CD8-positive, alpha-beta memory T cell (primary cell): ENCODE measurements around the gene RRBP1. TPM values are rescaled to one million over a fixed set of nuclear protein-coding genes. Genes with fewer than 3 reads are reported as not detected.

Source experiments
- CTCF ChIA-PET: fragments of 350-600 bp; sonication (Branson Sonifier 250); formaldehyde crosslinking; loops from one replicate; lab custom pipeline; 2021; ENCODE audit warnings: antibody characterized with exemption; lab: Charles Lee
- POLR2A ChIA-PET: fragments of 350-600 bp; sonication (Branson Sonifier 250); formaldehyde crosslinking; loops from one replicate; lab custom pipeline; 2021; ENCODE audit warnings: antibody characterized with exemption; lab: Charles Lee
- DNase-seq, 5 donors: peaks; one replicate each; pipeline versions ENCODE4 v3.0.0 to v3.0.0-alpha.2; 2020 to 2022; ENCODE audit warnings: mixed read lengths in 1 of 5
- H3K27ac ChIP-seq: one replicate; pipeline ENCODE4 v1.7.0; 2013; ENCODE audit warnings: low read depth, mild to moderate bottlenecking, low read length, moderate library complexity
- H3K27me3 ChIP-seq: 2 replicates; pipeline ENCODE4 v1.7.0; 2013; ENCODE audit warnings: low read length, mild to moderate bottlenecking; ENCODE audit not compliant: insufficient read depth, poor library complexity, severe bottlenecking
- H3K36me3 ChIP-seq: 2 replicates; pipeline ENCODE4 v1.7.0; 2013; ENCODE audit warnings: mild to moderate bottlenecking, low read length, moderate library complexity; ENCODE audit not compliant: insufficient read depth
- H3K4me1 ChIP-seq: 2 replicates; pipeline ENCODE4 v1.7.0; 2013; ENCODE audit warnings: mild to moderate bottlenecking, low read length, moderate library complexity; ENCODE audit not compliant: insufficient read depth
- H3K4me3 ChIP-seq: 2 replicates; pipeline ENCODE4 v1.7.0; 2013; ENCODE audit warnings: mild to moderate bottlenecking, low read length
- H3K9me3 ChIP-seq: 2 replicates; pipeline ENCODE4 v1.7.0; 2013; ENCODE audit warnings: mild to moderate bottlenecking, low read length
- H3K27ac Mint-ChIP-seq, 8 donors: one replicate each; pipeline ENCODE4 v1.8.0; 2020 to 2021; ENCODE audit warnings: mixed read lengths in 8 of 8, mild to moderate bottlenecking in 6 of 8, inconsistent platforms in 3 of 8, moderate library complexity in 3 of 8
- H3K27me3 Mint-ChIP-seq, 2 donors: one replicate each; pipeline ENCODE4 v1.8.0; 2020 to 2021; ENCODE audit warnings: mixed read lengths in 2 of 2, mild to moderate bottlenecking in 1 of 2, moderate library complexity in 1 of 2
- H3K36me3 Mint-ChIP-seq, 3 donors: one replicate each; pipeline ENCODE4 v1.8.0; 2020 to 2021; ENCODE audit warnings: mixed read lengths in 3 of 3, inconsistent platforms in 1 of 3, mild to moderate bottlenecking in 1 of 3
- H3K4me1 Mint-ChIP-seq, 3 donors: one replicate each; pipeline ENCODE4 v1.8.0; 2020 to 2021; ENCODE audit warnings: mixed read lengths in 3 of 3, inconsistent platforms in 1 of 3, mild to moderate bottlenecking in 1 of 3
- H3K4me3 Mint-ChIP-seq, 7 donors: one replicate each; pipeline ENCODE4 v1.8.0; 2020 to 2021; ENCODE audit warnings: mixed read lengths in 7 of 7, mild to moderate bottlenecking in 6 of 7, moderate library complexity in 4 of 7, inconsistent platforms in 2 of 7
- H3K9me3 Mint-ChIP-seq, 5 donors: one replicate each; pipeline ENCODE4 v1.8.0; 2020 to 2022; ENCODE audit warnings: mixed read lengths in 5 of 5, mild to moderate bottlenecking in 3 of 5, moderate library complexity in 2 of 5, inconsistent platforms in 1 of 5
- polyA plus RNA-seq: library from polyadenylated mRNA; unstranded; fragments of 300-500 nt; fragmentation: Illumina TruSeq; gene quantifications from one replicate; pipeline ENCODE4 v1.2.3, GENCODE V29; 2021
- total RNA-seq, 2 experiments: library from RNA; stranded (reverse); gene quantifications; one replicate each; pipeline ENCODE4 v1.2.3, GENCODE V29; 2021

RRBP1 gene
- total and polyA plus RNA-seq, 3 experiments from 2014 or later: 17.4 to 25.3 (median 22.8) TPM

GRCh38 chr20:17630806-17631195, 51.2 kb downstream of the RRBP1 start:
- H3K9me3 Mint-ChIP-seq: no peaks in the 10 kb centered on the region
- DNase-seq: no peak
- H3K36me3 ChIP-seq: no peaks in the 10 kb centered on the region

DNA sequence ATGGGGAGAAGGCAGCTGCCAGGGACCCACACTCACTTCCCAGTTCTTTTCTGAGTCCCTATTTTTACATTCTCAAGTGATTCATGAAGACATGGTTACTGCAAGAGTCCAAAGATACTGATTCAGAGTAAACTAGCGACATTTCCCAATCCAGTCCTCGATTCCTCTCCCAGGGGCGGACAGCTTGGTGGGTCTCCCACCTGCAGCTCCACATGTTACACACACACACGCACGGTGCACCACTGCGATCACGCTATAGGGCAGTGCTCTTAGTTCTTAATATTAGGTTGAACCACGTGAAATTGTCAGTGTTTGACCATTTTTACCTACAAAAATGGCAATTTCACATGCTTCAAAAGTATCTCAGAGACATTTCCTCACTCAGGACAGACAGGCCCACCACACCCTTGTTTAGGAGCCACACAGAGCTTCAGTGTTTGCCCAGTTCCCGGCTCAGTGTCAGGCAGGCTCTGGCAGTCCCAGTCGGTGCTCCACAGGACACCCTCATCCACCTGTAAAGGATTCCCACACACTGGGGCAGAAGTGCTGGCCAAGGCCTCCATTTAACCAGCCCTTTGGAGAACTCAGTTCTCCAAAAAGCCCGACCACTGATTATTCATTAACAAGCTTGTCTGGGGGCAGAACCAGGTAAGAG, 51.8 kb downstream of the RRBP1 start:
- no peaks in the 10 kb centered on the region for H3K4me1 Mint-ChIP-seq
- H3K36me3 ChIP-seq: no peaks in the 10 kb centered on the region
- no peak for DNase-seq
- no peaks in the 10 kb centered on the region for H3K4me1 ChIP-seq
- POLR2A ChIA-PET: no interaction called here
- CTCF ChIA-PET: no interaction called here
- H3K27ac ChIP-seq: no peak overlapping the region
- no peak overlapping the region for H3K4me3 ChIP-seq
- H3K27me3 Mint-ChIP-seq: no peaks in the 10 kb centered on the region
- no peaks in the 10 kb centered on the region for H3K9me3 Mint-ChIP-seq
- H3K4me3 Mint-ChIP-seq: no peak overlapping the region
- H3K36me3 Mint-ChIP-seq: peaks cover 0 to 89% (median 11%) of the 10 kb centered on the region in 3 donors
- no peaks in the 10 kb centered on the region for H3K9me3 ChIP-seq
- H3K27ac Mint-ChIP-seq: peak overlapping the region in 2 of 8 donors; percentile 63 to 73
- no peaks in the 10 kb centered on the region for H3K27me3 ChIP-seq

More at GRCh38 chr20:17630806-17631195, 51.2 kb downstream of the RRBP1 start:
- Mint-ChIP-seq H3K27ac (no peak overlapping the region), H3K27me3 (no peaks in the 10 kb centered on the region), H3K36me3 (peaks cover 0 to 90% (median 11%) of the 10 kb centered on the region in 3 donors), H3K4me1 (no peaks in the 10 kb centered on the region), H3K4me3 (no peak overlapping the region)
- Histone ChIP-seq H3K27me3 (no peaks in the 10 kb centered on the region), H3K4me1 (no peaks in the 10 kb centered on the region), H3K27ac (no peak overlapping the region), H3K4me3 (no peak overlapping the region), H3K9me3 (no peaks in the 10 kb centered on the region)
- ChIA-PET POLR2A (no interaction called here), CTCF (interaction anchor here (1.4 kb wide), 1 partner anchor 12 kb away, joined by 3 read pairs; no protein-coding TSS in a partner anchor)

GRCh38 chr20:17629678-17630089, 52.4 kb downstream of the RRBP1 start:
- Histone ChIP-seq H3K4me3 (no peak overlapping the region), H3K27ac (no peak overlapping the region), H3K27me3 (no peaks in the 10 kb centered on the region), H3K9me3 (no peaks in the 10 kb centered on the region), H3K4me1 (no peaks in the 10 kb centered on the region), H3K36me3 (no peaks in the 10 kb centered on the region)
- Mint-ChIP-seq H3K9me3 (no peaks in the 10 kb centered on the region), H3K4me3 (no peak overlapping the region), H3K36me3 (peaks cover 0 to 85% (median 11%) of the 10 kb centered on the region in 3 donors), H3K27ac (no peak overlapping the region), H3K4me1 (no peaks in the 10 kb centered on the region), H3K27me3 (no peaks in the 10 kb centered on the region)
- no peak for DNase-seq
- CTCF ChIA-PET: no interaction called here
- POLR2A ChIA-PET: no interaction called here

DNA sequence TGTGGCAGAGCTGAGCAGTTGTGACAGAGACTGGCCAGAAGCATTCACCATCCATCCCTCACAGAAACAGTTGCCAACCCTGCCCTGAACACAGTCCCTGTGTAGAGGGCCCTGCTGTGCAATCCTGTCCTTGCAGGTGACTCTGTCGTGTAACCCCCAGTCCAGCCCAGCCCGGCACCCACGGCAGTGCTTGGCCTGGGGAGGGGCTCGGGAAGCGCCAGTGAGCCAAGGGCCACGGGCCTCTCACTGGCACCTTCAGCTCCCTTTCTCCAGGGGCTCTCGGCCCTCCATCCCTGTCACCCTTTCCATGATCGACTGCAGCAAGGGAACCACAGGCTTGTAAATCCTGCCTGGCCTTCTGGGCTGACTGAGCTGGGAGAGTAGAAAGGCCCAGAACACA, 53.0 kb downstream of the RRBP1 start:
- Histone ChIP-seq H3K36me3 (no peaks in the 10 kb centered on the region), H3K4me3 (no peak overlapping the region), H3K4me1 (no peaks in the 10 kb centered on the region), H3K27me3 (no peaks in the 10 kb centered on the region), H3K9me3 (no peaks in the 10 kb centered on the region), H3K27ac (no peak overlapping the region)
- H3K4me3 Mint-ChIP-seq: no peak overlapping the region
- DNase-seq: no peak
- ChIA-PET POLR2A (no interaction called here), CTCF (no interaction called here)
- H3K4me1 Mint-ChIP-seq: no peaks in the 10 kb centered on the region
- no peaks in the 10 kb centered on the region for H3K27me3 Mint-ChIP-seq
- H3K27ac Mint-ChIP-seq: peak overlapping the region in 1 of 8 donors; percentile 42
- H3K9me3 Mint-ChIP-seq: no peaks in the 10 kb centered on the region
- peaks cover 0 to 86% (median 11%) of the 10 kb centered on the region in 3 donors for H3K36me3 Mint-ChIP-seq

GRCh38 chr20:17628101-17628841, 53.8 kb downstream of the RRBP1 start:
- peak overlapping the region in 5 of 8 donors; percentile 25 to 77 (median 54) for H3K27ac Mint-ChIP-seq
- H3K9me3 Mint-ChIP-seq: no peaks in the 10 kb centered on the region

DNA sequence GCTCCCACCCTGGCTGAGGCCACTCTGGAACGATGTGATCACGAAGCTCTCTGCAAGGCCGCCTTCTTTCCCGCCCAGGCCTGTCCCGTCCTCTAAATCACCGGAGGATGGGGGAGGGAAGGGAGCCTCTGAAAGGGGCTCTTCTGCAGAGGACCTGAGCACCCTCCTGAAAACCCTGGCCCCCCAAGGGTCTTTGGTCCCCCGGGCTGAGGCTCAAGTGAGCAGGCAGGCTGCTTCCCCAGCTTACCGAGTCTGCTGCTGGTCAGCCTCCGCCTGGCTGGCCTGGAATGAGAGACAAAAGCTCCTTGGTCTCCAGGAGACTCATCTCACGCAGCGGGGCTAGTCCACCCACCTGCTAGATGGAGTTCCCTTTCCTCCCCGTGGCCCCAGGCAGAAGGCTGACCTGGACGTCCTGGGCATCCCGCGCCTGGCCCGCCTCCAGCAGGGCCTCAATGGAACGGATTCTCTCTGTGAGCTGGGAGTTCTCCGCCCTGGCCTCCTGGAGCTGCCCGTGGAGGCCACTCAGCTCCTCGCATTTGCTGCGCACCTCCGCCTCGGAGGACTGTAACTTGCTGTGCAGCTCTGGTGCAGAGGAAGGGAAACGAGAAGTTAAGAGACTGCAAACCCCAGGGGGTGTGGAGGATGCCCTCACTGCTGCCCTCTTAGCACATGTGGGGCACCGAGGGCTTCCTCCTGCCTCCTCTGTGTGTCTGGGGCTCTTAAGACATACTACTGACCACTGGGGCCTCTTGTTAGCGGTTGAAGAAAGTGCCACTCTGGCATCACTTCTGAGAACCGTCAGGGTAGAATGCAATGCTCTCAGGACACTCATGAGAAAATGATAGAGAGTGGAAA, 54.7 kb downstream of the RRBP1 start:
- H3K36me3 ChIP-seq: no peaks in the 10 kb centered on the region
- ChIA-PET POLR2A (no interaction called here), CTCF (no interaction called here)

More at GRCh38 chr20:17628101-17628841, 53.8 kb downstream of the RRBP1 start:
- Histone ChIP-seq H3K36me3 (no peaks in the 10 kb centered on the region), H3K4me1 (no peaks in the 10 kb centered on the region), H3K27me3 (no peaks in the 10 kb centered on the region), H3K4me3 (no peak overlapping the region), H3K9me3 (no peaks in the 10 kb centered on the region), H3K27ac (no peak overlapping the region)
- H3K4me1 Mint-ChIP-seq: no peaks in the 10 kb centered on the region
- H3K27me3 Mint-ChIP-seq: no peaks in the 10 kb centered on the region
- peaks cover 0 to 81% (median 8%) of the 10 kb centered on the region in 3 donors for H3K36me3 Mint-ChIP-seq
- CTCF ChIA-PET: no interaction called here
- DNase-seq: no peak
- no peak overlapping the region for H3K4me3 Mint-ChIP-seq
- POLR2A ChIA-PET: no interaction called here

GRCh38 chr20:17626217-17627007, 55.6 kb downstream of the RRBP1 start:
- H3K9me3 Mint-ChIP-seq: no peaks in the 10 kb centered on the region
- ChIA-PET CTCF (no interaction called here), POLR2A (no interaction called here)
- H3K4me3 ChIP-seq: no peak overlapping the region
- H3K27me3 Mint-ChIP-seq: no peaks in the 10 kb centered on the region
- H3K27me3 ChIP-seq: no peaks in the 10 kb centered on the region
- no peaks in the 10 kb centered on the region for H3K9me3 ChIP-seq
- peaks cover 0 to 78% (median 11%) of the 10 kb centered on the region in 3 donors for H3K36me3 Mint-ChIP-seq
- H3K36me3 ChIP-seq: no peaks in the 10 kb centered on the region
- H3K4me1 Mint-ChIP-seq: no peaks in the 10 kb centered on the region
- peak overlapping the region in 2 of 8 donors; percentile 3 to 29 for H3K27ac Mint-ChIP-seq
- H3K4me1 ChIP-seq: no peaks in the 10 kb centered on the region
- DNase-seq: no peak
- no peak overlapping the region for H3K27ac ChIP-seq
- H3K4me3 Mint-ChIP-seq: peak overlapping the region in 1 of 7 donors; percentile 58

More for the DNA sequence above, 54.7 kb downstream of the RRBP1 start:
- H3K4me1 Mint-ChIP-seq: no peaks in the 10 kb centered on the region
- no peak overlapping the region for H3K4me3 Mint-ChIP-seq
- H3K9me3 Mint-ChIP-seq: no peaks in the 10 kb centered on the region
- no peaks in the 10 kb centered on the region for H3K27me3 Mint-ChIP-seq
- Histone ChIP-seq H3K27ac (no peak overlapping the region), H3K9me3 (no peaks in the 10 kb centered on the region), H3K4me3 (no peak overlapping the region), H3K27me3 (no peaks in the 10 kb centered on the region), H3K4me1 (no peaks in the 10 kb centered on the region)
- no peak overlapping the region for H3K27ac Mint-ChIP-seq
- no peak for DNase-seq
- H3K36me3 Mint-ChIP-seq: peaks cover 0 to 76% (median 8%) of the 10 kb centered on the region in 3 donors
